ENCODE measurements around the gene RIMBP2.

DNA sequence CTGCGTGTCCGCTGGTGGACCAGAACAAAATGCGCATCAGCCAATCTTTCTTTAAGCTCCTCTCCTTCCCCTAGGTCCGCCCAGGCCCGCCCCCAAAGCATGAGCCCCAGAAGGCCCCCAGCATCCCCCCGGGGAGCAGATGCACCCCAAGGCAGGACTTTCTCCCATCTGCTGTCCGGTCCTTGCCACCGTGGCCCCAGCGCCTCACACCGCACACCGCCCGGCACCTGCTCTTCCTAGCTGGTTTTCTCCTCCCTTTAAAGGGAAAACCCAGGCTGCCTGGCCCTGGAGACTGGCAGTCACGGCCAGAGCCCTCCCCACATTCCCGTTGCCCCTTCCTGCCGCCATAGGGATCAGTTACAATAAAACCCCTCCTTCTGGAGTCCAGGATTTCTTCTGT lies 30.2 kb downstream of the RIMBP2 start:
- no peak for TF ChIP-seq ATF7 (IDR thresholded peaks at IDR 0.05)
- TF ChIP-seq POLR2AphosphoS5 (IDR thresholded peaks at IDR 0.05; ENCODE audit: control insufficient read depth, insufficient read depth, low read depth, low read length): no peak
- no peak for TF ChIP-seq RFX5 (IDR thresholded peaks at IDR 0.05; ENCODE audit: low read depth, low read length)
- TF ChIP-seq ZFP36 (IDR thresholded peaks at IDR 0.05; ENCODE audit: low read depth, low read length, partially characterized antibody): no peak
- TF ChIP-seq, protein P1, sequence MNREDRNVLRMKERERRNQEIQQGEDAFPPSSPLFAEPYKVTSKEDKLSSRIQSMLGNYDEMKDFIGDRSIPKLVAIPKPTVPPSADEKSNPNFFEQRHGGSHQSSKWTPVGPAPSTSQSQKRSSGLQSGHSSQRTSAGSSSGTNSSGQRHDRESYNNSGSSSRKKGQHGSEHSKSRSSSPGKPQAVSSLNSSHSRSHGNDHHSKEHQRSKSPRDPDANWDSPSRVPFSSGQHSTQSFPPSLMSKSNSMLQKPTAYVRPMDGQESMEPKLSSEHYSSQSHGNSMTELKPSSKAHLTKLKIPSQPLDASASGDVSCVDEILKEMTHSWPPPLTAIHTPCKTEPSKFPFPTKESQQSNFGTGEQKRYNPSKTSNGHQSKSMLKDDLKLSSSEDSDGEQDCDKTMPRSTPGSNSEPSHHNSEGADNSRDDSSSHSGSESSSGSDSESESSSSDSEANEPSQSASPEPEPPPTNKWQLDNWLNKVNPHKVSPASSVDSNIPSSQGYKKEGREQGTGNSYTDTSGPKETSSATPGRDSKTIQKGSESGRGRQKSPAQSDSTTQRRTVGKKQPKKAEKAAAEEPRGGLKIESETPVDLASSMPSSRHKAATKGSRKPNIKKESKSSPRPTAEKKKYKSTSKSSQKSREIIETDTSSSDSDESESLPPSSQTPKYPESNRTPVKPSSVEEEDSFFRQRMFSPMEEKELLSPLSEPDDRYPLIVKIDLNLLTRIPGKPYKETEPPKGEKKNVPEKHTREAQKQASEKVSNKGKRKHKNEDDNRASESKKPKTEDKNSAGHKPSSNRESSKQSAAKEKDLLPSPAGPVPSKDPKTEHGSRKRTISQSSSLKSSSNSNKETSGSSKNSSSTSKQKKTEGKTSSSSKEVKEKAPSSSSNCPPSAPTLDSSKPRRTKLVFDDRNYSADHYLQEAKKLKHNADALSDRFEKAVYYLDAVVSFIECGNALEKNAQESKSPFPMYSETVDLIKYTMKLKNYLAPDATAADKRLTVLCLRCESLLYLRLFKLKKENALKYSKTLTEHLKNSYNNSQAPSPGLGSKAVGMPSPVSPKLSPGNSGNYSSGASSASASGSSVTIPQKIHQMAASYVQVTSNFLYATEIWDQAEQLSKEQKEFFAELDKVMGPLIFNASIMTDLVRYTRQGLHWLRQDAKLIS (CRISPR knock-in tag; IDR thresholded peaks at IDR 0.05): no peak
- no peak for TF ChIP-seq RAD21 (CRISPR knock-in tag; conservative IDR thresholded peaks at IDR 0.05 in 1 of 2, IDR thresholded peaks at IDR 0.05 in 1 of 2)
- TF ChIP-seq, protein P2, sequence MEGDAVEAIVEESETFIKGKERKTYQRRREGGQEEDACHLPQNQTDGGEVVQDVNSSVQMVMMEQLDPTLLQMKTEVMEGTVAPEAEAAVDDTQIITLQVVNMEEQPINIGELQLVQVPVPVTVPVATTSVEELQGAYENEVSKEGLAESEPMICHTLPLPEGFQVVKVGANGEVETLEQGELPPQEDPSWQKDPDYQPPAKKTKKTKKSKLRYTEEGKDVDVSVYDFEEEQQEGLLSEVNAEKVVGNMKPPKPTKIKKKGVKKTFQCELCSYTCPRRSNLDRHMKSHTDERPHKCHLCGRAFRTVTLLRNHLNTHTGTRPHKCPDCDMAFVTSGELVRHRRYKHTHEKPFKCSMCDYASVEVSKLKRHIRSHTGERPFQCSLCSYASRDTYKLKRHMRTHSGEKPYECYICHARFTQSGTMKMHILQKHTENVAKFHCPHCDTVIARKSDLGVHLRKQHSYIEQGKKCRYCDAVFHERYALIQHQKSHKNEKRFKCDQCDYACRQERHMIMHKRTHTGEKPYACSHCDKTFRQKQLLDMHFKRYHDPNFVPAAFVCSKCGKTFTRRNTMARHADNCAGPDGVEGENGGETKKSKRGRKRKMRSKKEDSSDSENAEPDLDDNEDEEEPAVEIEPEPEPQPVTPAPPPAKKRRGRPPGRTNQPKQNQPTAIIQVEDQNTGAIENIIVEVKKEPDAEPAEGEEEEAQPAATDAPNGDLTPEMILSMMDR (IDR thresholded peaks at IDR 0.05 in 2 of 3, conservative IDR thresholded peaks at IDR 0.05 in 1 of 3; ENCODE audit: insufficient read depth in 2 of 3, low read depth in 1 of 3, low read length in 3 of 3): no peak

All from K562 (cell line).